Measurements from ENCODE around the gene FNBP1. TPM values are rescaled to one million over a fixed set of nuclear protein-coding genes. Genes with fewer than 3 reads are reported as not detected.

Gene FNBP1
- total and polyA plus RNA-seq, 2 donors (not counting 1 experiment from before 2014, with no cell fraction given): 20.8 to 44.3 TPM

DNA sequence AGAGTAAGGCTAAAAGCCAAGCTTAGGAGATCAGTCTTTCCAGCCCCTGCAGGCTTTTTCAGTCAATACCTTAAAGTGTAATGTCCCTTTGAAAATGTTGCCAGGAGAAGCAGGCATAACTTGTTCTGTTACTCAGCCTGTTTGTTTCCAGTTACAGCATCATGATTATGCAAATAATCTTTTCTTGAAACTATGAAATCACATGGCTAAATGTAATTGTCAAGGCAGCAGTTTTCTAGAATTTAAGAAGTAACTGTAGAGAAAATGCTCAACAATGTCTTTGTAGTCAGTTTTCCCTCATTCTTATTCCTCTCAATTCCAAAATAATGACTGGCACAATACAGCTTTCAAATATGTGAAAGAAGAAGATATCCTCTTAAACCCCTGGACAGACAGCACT, 8.9 kb upstream of the FNBP1 start:
- no peak overlapping the region for H3K4me3 ChIP-seq (replicated peaks in 1 of 4; ENCODE audit: control extremely low read depth in 1 of 4, insufficient read depth in 1 of 4, low read depth in 3 of 4, low read length in 4 of 4)
- no peak overlapping the region for H3K9ac ChIP-seq (ENCODE audit: insufficient read depth, low read length)
- H3K27me3 ChIP-seq (ENCODE audit: control insufficient read depth, insufficient read depth, low read length): no peaks in the 10 kb centered on the region
- no peak for TF ChIP-seq CTCF (conservative IDR thresholded peaks at IDR 0.05 in 1 of 2, IDR thresholded peaks at IDR 0.05 in 1 of 2; ENCODE audit: low read depth in 1 of 2, low read length in 2 of 2)
- no peak for TF ChIP-seq EZH2 (IDR thresholded peaks at IDR 0.05; ENCODE audit: low read length, missing control alignments)
- no peak overlapping the region for H2AFZ ChIP-seq (ENCODE audit: low read length)
- H3K36me3 ChIP-seq (ENCODE audit: control insufficient read depth, insufficient read depth, low read length): no peaks in the 10 kb centered on the region
- H3K4me1 ChIP-seq (ENCODE audit: control insufficient read depth, extremely low read depth, insufficient read depth, low read length): no peaks in the 10 kb centered on the region
- no peaks in the 10 kb centered on the region for H4K20me1 ChIP-seq (ENCODE audit: control insufficient read depth, extremely low read depth, insufficient read depth, low read length)
- no peak overlapping the region for H3K4me2 ChIP-seq (ENCODE audit: extremely low read depth, insufficient read depth, low read length)
- no peak overlapping the region for H3K27ac ChIP-seq (ENCODE audit: insufficient read depth, low read length)
- DNase-seq (ENCODE audit: low read depth in 2 of 2): no peak
- H3K9me3 ChIP-seq (ENCODE audit: control insufficient read depth, insufficient read depth, low read depth, low read length): no peaks in the 10 kb centered on the region
- peaks cover 22% of the 10 kb centered on the region for H3K79me2 ChIP-seq (ENCODE audit: control insufficient read depth, insufficient read depth, low read length)

GRCh38 chr9:130050462-130050861, 7.5 kb upstream of the FNBP1 start:
- Histone ChIP-seq H3K27me3 (ENCODE audit: control insufficient read depth, insufficient read depth, low read length) (no peaks in the 10 kb centered on the region), H3K4me3 (replicated peaks in 1 of 4; ENCODE audit: control extremely low read depth in 1 of 4, insufficient read depth in 1 of 4, low read depth in 3 of 4, low read length in 4 of 4) (no peak overlapping the region), H3K79me2 (ENCODE audit: control insufficient read depth, insufficient read depth, low read length) (peaks cover 15% of the 10 kb centered on the region), H3K27ac (ENCODE audit: insufficient read depth, low read length) (no peak overlapping the region), H2AFZ (ENCODE audit: low read length) (no peak overlapping the region), H3K4me1 (ENCODE audit: control insufficient read depth, extremely low read depth, insufficient read depth, low read length) (no peaks in the 10 kb centered on the region), H3K9me3 (ENCODE audit: control insufficient read depth, insufficient read depth, low read depth, low read length) (no peaks in the 10 kb centered on the region), H3K36me3 (ENCODE audit: control insufficient read depth, insufficient read depth, low read length) (no peaks in the 10 kb centered on the region), H3K4me2 (ENCODE audit: extremely low read depth, insufficient read depth, low read length) (no peak overlapping the region), H3K9ac (ENCODE audit: insufficient read depth, low read length) (no peak overlapping the region), H4K20me1 (ENCODE audit: control insufficient read depth, extremely low read depth, insufficient read depth, low read length) (no peaks in the 10 kb centered on the region)
- no peak for TF ChIP-seq EZH2 (IDR thresholded peaks at IDR 0.05; ENCODE audit: low read length, missing control alignments)
- TF ChIP-seq CTCF (conservative IDR thresholded peaks at IDR 0.05 in 1 of 2, IDR thresholded peaks at IDR 0.05 in 1 of 2; ENCODE audit: low read depth in 1 of 2, low read length in 2 of 2): no peak
- DNase-seq (ENCODE audit: low read depth in 2 of 2): no peak

- Histone ChIP-seq H3K27me3 (ENCODE audit: control insufficient read depth, insufficient read depth, low read length) (no peaks in the 10 kb centered on the region), H3K9ac (ENCODE audit: insufficient read depth, low read length) (no peak overlapping the region), H3K79me2 (ENCODE audit: control insufficient read depth, insufficient read depth, low read length) (peaks cover 9% of the 10 kb centered on the region), H2AFZ (ENCODE audit: low read length) (no peak overlapping the region), H3K4me3 (replicated peaks in 1 of 4; ENCODE audit: control extremely low read depth in 1 of 4, insufficient read depth in 1 of 4, low read depth in 3 of 4, low read length in 4 of 4) (no peak overlapping the region), H3K9me3 (ENCODE audit: control insufficient read depth, insufficient read depth, low read depth, low read length) (no peaks in the 10 kb centered on the region), H3K27ac (ENCODE audit: insufficient read depth, low read length) (no peak overlapping the region), H4K20me1 (ENCODE audit: control insufficient read depth, extremely low read depth, insufficient read depth, low read length) (no peaks in the 10 kb centered on the region), H3K4me2 (ENCODE audit: extremely low read depth, insufficient read depth, low read length) (no peak overlapping the region), H3K4me1 (ENCODE audit: control insufficient read depth, extremely low read depth, insufficient read depth, low read length) (no peaks in the 10 kb centered on the region), H3K36me3 (ENCODE audit: control insufficient read depth, insufficient read depth, low read length) (no peaks in the 10 kb centered on the region)
- no peak for DNase-seq (ENCODE audit: low read depth in 2 of 2)
- no peak for TF ChIP-seq CTCF (conservative IDR thresholded peaks at IDR 0.05 in 1 of 2, IDR thresholded peaks at IDR 0.05 in 1 of 2; ENCODE audit: low read depth in 1 of 2, low read length in 2 of 2)
- TF ChIP-seq EZH2 (IDR thresholded peaks at IDR 0.05; ENCODE audit: low read length, missing control alignments): no peak
Observed at GRCh38 chr9:130049431-130050210, 6.6 kb upstream of the FNBP1 start.

All from fibroblast of lung (primary cell).